Purkinje cell (primary cell): ENCODE data around the gene TNS4. TPM values are rescaled to one million over a fixed set of nuclear protein-coding genes. Genes with fewer than 3 reads are reported as not detected.

ENCODE experiments used
- polyA plus RNA-seq: library from polyadenylated mRNA; unstranded; fragments of >200 nt; fragmentation: Nextera tagmentation; gene quantifications from 2 replicates; pipeline ENCODE4 v1.2.1, GENCODE V29; 2014

The TNS4 gene, protein sequence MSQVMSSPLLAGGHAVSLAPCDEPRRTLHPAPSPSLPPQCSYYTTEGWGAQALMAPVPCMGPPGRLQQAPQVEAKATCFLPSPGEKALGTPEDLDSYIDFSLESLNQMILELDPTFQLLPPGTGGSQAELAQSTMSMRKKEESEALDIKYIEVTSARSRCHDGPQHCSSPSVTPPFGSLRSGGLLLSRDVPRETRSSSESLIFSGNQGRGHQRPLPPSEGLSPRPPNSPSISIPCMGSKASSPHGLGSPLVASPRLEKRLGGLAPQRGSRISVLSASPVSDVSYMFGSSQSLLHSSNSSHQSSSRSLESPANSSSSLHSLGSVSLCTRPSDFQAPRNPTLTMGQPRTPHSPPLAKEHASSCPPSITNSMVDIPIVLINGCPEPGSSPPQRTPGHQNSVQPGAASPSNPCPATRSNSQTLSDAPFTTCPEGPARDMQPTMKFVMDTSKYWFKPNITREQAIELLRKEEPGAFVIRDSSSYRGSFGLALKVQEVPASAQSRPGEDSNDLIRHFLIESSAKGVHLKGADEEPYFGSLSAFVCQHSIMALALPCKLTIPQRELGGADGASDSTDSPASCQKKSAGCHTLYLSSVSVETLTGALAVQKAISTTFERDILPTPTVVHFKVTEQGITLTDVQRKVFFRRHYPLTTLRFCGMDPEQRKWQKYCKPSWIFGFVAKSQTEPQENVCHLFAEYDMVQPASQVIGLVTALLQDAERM
- not detected in 2 replicates for polyA plus RNA-seq

DNA sequence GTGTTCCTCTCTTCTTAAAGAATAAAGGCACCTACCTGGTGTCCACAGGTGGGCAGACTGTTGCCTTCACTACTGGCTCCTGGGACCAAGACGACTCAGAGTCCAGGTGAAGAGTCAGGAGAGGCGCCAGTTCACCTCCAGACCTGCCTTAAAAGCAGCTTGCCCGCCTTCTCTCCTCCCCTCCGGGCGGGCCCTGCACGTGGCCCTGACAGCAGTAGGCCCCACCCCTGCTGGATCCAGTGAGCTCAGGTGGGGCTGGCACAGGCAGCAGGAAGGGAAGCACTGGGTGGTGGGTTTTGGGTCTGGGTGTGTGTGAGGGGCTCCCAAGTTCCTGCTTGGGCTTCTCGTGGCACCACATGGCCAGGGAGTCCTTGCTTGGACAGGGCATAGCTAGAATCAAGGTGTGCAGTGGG, at the start of gene TNS4:
TSS of gene TNS4 (minus strand) at position 125 of the 413 bp plus-strand sequence. CDS start 5,198 bp downstream, outside the sequence.

DNA sequence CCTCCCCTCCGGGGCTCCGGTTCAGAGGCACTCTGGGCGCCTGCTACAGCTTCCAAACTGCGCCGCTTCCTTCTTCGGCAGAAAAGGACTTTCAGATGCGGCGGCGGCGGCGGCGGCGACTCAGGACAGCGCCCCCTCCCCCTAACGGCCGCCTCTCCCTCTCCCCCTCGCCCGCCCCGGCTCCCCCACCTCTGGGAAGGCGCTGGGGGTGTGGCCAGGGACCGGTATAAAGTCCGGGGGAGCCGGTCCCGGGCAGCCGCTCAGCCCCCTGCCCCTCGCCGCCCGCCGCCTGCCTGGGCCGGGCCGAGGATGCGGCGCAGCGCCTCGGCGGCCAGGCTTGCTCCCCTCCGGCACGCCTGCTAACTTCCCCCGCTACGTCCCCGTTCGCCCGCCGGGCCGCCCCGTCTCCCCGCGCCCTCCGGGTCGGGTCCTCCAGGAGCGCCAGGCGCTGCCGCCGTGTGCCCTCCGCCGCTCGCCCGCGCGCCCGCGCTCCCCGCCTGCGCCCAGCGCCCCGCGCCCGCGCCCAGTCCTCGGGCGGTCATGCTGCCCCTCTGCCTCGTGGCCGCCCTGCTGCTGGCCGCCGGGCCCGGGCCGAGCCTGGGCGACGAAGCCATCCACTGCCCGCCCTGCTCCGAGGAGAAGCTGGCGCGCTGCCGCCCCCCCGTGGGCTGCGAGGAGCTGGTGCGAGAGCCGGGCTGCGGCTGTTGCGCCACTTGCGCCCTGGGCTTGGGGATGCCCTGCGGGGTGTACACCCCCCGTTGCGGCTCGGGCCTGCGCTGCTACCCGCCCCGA, 58.0 kb downstream of the TNS4 start, which contains the start of gene IGFBP4:
TSS of gene IGFBP4 (plus strand) at position 255 of the 792 bp plus-strand sequence. CDS start at position 541, 286 bp downstream.

Other genes starting within 250 kb of the TNS4 start
- not detected in 2 replicates for gene CDC6, start 213.7 kb downstream of the TNS4 start, polyA plus RNA-seq
- 0.35 and 0.50 TPM in 2 replicates for gene RARA, start 192.4 kb downstream of the TNS4 start, polyA plus RNA-seq
- gene GJD3, start 136.9 kb downstream of the TNS4 start, polyA plus RNA-seq = not detected in 2 replicates
- gene TOP2A, start 83.7 kb downstream of the TNS4 start, polyA plus RNA-seq = not detected in 2 replicates
- 0.14 and 0.17 TPM in 2 replicates for gene IGFBP4, start 58.2 kb downstream of the TNS4 start, polyA plus RNA-seq
- not detected in 2 replicates for gene CCR7, start 63.8 kb upstream of the TNS4 start, polyA plus RNA-seq
- gene SMARCE1, start 146.2 kb upstream of the TNS4 start, polyA plus RNA-seq = 65.2 and 73.0 TPM in 2 replicates
- gene KRT222, start 163.6 kb upstream of the TNS4 start, polyA plus RNA-seq = 172 and 190 TPM in 2 replicates
- 0.85 TPM in 1 of 2 replicates, not detected in the other for gene KRT24, start 202.1 kb upstream of the TNS4 start, polyA plus RNA-seq